HG03469 (cell line): ENCODE measurements around the gene SMIM3.
"Not testable (repeated sequence)": the region's sequence is repeated elsewhere in the genome, so short reads cannot be mapped to it uniquely, and the experiment has no call there.

Source experiments
- ATAC-seq: cut with Tn5 transposase; IDR thresholded peaks from one replicate; pipeline ENCODE4 v1.9.1; 2021; ENCODE audit warnings: mild to moderate bottlenecking, moderate library complexity, moderate number of reproducible peaks; ENCODE audit not compliant: unreplicated experiment

SMIM3 gene

DNA sequence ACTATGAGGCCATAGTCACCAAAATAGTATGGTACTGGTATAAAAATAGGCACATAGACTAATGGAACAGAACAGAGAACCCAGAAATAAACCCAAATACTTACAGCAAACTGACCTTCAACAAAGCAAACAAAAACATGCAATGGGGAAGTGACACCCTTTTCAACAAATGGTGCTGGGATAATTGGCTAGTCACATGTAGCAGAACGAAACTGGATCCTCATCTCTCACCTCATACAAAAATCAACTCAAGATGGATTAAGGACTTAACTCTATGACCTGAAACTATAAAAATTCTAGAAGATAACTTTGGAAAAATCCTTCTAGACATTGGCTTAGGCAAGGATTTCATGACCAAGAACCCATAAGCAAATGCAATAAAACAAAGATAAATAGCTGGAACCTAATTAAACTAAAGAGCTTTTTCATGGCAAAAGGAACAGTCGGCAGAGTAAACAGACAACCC lies 14.9 kb downstream of the SMIM3 start:
- ATAC-seq, result not testable (repeated sequence)

DNA sequence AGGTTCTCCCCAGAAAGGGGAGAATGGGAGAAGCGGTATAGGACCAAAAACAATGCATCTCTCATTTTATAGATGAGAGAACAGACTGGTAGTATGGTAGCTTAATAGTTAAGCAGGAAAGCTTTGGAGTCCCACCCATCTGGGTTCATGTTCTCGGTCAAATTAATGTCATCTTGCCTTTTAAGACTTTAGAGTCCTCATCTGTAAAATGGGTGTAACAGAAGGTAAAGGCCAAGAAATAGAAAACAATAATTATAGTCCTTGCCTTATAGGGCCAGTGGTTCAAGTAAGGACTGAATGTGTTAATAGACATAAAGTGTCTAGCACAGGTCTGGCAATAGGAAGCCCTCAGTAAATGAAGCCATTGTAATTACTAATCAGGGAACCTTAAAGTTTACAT lies 16.4 kb downstream of the SMIM3 start:
- no peak for ATAC-seq

DNA sequence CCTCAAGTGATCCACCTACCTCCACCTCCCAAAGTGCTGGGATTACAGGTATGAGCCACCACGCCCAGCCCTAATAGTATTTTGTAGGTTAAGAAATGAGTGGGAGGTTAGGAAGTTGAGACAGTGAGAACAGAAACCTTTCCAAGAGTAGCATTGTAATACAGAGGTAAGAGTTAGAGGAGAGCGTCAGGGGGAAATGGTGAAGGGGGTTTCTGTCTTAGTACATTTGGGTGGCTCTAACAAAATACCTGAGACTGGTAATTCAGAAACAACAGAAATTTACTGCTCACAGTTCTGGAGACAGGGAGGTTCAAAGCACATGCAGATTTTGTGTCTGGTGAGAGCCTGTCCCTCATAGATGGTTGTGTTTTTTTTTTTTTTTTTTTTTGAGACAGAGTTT lies 18.8 kb downstream of the SMIM3 start:
- no peak for ATAC-seq

DNA sequence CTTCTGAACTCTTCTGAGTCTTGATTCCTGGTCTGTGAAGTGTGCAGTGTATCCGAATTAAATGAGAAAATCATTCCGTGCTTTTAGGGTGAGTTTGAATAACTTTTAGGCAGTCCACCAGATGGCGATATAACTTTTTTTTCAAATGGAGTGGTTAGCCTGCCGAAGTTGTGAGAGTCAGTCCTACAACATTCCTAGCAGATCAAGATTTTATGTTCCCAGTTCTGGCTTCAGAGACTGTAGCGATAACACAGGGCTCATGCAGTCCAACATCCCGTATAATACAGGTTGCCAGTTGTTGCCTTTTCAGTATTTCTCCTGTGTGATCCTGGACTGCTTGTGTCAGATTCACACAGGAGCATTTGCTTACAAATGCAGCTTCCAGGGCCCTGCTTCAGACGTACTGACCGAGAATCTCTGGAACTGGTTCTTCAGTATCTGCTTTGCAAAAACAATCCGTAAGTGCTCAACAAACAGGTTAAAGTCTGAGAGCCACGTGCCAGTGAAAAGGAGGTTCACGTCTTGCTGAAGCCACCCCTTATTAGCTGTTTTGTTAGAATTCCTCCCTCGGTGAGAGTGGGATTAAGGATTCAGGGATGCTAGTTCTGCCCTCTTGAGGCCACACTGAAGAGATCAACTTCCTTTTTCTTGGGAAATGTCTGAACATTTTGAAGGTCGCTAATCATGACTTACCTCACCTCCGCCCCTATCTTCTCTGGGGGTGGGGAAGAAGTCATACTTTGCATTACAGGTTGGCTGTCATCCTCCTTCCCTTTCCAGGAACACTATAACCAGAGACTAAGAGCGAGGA lies 22.8 kb downstream of the SMIM3 start:
- no peak for ATAC-seq

DNA sequence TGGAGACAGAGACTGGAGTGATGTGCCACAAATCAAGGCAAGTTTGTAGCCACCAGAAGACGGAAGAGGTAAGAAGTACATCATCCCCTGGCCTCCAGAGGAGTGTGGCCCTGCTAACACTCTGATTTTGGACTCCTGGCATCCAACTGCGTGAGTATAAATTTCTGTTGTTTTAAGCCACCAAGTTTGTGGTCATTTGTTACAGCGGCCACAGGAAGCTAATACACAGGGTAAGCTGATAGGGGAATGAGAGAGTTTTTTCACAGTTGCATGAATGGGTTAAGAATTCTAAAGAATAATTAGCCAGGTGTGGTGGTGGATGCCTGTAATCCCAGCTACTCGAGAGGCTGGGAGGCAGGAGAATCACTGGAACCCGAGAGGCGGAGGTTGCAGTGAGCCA lies 25.8 kb downstream of the SMIM3 start:
- ATAC-seq, result no peak

DNA sequence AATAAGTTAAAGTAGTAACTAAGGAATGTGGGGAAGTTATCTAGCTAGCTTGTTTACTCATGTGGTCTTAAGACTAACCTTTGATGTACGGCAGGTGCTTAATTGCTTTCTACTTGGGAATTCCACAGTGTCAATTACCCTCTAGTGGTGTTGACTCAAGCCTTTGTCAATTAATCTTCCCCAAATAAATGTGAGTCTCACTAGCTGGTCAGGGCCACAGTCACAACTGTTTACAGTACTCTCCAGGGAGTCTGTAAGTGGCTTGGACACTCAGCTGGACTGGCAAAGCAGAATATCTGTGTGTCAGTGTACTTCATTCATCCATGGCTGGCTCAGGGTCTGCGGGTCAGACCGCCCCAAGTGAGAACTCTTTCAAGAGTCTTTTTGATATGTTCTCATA lies 30.8 kb downstream of the SMIM3 start:
- no peak for ATAC-seq

DNA sequence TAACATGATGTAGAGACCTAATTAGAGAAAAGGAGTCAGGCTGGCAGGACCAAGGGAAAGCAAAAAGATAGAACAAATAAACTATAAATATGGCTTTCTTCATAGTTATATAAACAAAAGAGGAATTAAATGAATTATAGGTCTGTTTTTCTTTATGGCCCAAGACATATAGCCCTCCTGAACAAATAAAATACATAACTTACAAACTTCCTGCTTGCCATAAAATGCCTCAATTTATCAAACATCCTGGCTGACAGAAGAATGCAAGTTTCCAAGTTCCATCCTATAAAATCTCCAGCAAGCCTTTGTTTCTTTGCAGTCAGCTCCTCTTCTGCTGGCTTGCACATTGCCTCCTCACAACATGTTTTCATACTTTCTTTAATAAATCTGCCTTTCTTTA lies 36.5 kb downstream of the SMIM3 start:
- ATAC-seq, result no peak

DNA sequence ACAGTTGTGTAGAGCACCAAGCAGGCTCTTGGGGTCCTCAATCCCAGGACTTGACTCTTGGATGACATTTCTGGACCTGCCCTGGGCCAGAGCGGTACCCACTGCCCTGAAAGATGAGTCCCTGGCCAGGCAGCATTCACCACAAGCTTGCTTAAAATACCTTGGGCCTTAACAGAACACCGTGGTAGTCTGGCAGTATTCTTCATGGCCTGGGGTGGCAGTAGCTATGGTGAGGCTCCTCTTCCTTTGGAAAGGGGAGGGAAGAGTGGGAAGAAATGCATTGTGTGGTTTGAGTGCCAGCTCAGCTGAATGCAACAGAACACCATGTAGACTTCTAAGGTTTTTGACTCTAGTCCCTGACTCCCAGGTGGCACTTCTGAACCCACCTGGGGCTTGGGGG lies 38.4 kb downstream of the SMIM3 start:
- no peak for ATAC-seq

DNA sequence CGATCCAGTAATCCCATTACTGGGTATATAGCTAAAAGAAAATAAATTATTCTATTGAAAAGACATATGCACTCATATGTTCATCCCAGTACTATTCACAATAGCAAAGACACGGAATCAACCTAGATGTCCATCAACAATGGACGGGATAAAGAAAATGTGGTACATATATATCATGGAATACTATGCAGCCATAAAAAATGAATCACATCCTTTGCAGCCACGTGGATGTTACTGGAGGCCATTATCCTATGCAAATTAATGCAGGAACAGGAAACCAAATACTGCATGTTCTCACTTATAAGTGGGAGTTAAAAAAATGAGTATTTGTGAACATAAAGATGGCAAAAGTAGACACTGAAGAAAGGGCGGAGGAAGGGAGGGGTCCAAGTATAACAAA lies 51.2 kb downstream of the SMIM3 start:
- ATAC-seq, result no peak

DNA sequence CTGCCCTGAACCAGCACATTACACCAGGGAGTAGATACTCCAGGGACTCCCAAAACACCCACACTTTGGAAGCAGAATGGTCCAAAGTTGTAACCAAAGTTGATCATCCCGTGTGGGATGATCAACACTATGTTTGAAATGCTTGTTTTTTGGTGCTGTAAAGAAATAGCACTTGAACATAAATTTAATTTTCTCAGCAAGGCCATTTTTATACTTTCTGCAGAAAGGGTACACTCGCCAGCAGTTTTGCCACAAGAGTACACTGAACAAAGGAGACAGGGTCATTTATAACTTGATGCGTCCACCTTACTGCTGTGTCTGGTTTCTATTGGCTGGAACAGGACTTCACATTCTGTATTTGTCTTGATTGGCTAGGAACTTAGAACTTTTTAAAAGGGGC lies 53.3 kb downstream of the SMIM3 start:
- not testable (repeated sequence) for ATAC-seq

DNA sequence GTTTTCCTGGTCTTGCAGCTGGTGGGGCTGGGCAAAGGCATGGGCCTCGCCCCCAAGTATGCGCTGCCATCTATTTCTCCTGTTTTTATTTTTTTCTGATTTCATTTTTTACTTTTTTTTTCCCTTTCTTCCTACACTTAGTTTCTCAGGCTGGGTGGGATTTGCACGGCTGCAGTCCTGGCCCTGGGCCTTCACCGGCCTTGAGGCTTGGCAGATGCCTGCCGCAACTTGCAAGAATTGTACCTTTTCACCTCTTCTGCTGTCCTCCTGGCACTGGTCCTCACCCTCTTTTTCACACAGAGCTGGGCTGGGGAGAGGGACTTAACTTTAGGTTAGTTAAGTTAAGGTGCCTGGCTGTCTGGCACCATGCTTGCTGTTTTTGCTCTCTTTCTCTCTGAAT lies 57.5 kb downstream of the SMIM3 start:
- no peak for ATAC-seq

DNA sequence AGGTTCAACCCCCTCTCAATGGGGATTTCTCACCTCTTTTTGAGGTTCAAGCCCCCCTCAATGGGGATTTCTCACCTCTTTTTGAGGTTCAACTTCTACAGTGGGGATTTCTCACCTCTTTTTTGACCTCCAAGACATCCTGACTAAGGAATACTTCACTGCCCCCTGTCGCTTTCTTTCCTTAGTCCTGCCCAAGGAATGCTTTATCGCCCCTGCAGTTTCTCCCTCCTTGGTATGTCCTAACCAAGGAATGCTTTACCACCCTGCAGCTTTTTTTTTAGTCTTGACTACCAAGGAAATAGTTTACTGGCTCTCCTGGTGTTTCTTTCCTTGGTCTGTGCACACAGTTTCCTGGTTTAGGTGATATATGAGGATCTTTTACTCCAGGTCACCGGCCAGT lies 58.1 kb downstream of the SMIM3 start:
- ATAC-seq, result no peak

DNA sequence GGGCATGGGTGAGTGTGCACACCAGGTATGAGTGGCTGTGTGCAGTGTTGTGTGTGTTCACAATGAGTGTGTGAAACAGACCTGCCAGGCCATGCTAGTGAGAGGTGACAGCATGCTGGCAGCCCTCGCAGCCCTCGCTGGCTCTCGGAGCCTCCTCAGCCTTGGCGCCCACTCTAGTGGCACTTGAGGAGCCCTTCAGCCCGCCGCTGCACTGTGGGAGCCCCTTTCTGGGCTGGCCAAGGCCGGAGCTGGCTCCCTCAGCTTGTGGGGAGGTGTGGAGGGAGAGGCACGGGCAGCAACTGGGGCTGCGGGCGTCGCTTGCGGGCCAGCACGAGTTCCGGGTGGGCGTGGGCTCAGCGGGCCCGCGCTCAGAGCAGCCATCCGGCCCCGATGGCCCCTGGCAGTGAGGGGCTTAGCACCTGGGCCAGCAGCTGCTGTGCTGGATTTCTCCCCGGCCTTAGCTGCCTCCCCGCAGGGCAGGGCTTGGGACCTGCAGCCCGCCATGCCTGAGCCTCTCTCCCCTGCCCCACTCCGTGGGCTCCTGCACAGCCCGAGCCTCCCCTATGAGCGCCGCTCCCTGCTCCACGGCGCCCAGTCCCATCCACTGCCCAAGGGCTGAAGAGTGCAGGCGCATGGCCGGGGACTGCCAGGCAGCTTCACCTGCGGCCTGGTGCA lies 66.8 kb downstream of the SMIM3 start:
- not testable (repeated sequence) for ATAC-seq

DNA sequence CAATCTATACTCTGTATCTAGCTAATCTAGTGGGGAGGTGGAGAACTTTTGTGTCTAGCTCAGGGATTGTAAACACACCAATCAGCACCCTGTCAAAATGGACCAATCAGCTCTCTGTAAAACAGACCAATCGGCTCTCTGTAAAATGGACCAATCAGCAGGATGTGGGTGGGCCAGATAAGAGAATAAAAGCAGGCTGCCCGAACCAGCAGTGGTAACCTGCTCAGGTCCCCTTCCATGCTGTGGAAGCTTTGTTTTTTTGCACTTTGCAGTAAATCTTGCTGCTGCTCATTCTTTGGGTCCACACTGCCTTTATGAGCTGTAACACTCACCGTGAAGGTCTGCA lies 67.7 kb downstream of the SMIM3 start, which contains the start of gene IRGM:
Gene IRGM (plus strand): TSS at position 214 of the 346 bp plus-strand sequence. CDS start 1,603 bp downstream, outside the sequence.
- not testable (repeated sequence) for ATAC-seq
